Hepatocyte (in vitro differentiated cells): ENCODE results near the gene FUT1. TPM values are rescaled to one million over a fixed set of nuclear protein-coding genes. Genes with fewer than 3 reads are reported as not detected.

Experiments
- DNase-seq: peaks from one replicate; pipeline ENCODE4 v3.0.0-alpha.2; 2016; ENCODE audit warnings: low spot score
- H2AFZ ChIP-seq: fragments of 200-600 bp; sonication (generic); 2 replicates; pipeline ENCODE4 v1.6.0; 2016; ENCODE audit warnings: antibody characterized with exemption, mild to moderate bottlenecking
- H3K27ac ChIP-seq: fragments of 200-600 bp; sonication (generic); 2 replicates; pipeline ENCODE4 v1.5.1; 2016; ENCODE audit warnings: mild to moderate bottlenecking
- H3K27me3 ChIP-seq: fragments of 200-600 bp; sonication (generic); 2 replicates; pipeline ENCODE4 v1.6.1; 2016
- H3K36me3 ChIP-seq: fragments of 200-600 bp; sonication (generic); replicated peaks from 2 replicates; pipeline ENCODE4 v1.5.1; 2016; ENCODE audit warnings: low read depth; ENCODE audit not compliant: insufficient read depth
- H3K4me1 ChIP-seq: fragments of 200-600 bp; sonication (generic); 2 replicates; pipeline ENCODE4 v1.5.1; 2016; ENCODE audit warnings: mild to moderate bottlenecking, moderate library complexity; ENCODE audit not compliant: insufficient read depth
- H3K4me2 ChIP-seq: fragments of 200-600 bp; sonication (generic); 2 replicates; pipeline ENCODE4 v1.6.0; 2016
- H3K4me3 ChIP-seq: fragments of 200-600 bp; sonication (generic); 2 replicates; pipeline ENCODE4 v1.5.1; 2016; ENCODE audit warnings: mild to moderate bottlenecking
- H3K79me2 ChIP-seq: fragments of 200-600 bp; sonication (generic); 2 replicates; pipeline ENCODE4 v1.6.0; 2017; ENCODE audit warnings: mild to moderate bottlenecking
- H3K9me2 ChIP-seq: fragments of 200-600 bp; sonication (generic); replicated peaks from 2 replicates; pipeline ENCODE4 v1.6.0; 2017; ENCODE audit warnings: mild to moderate bottlenecking; ENCODE audit not compliant: insufficient read depth
- H3K9me3 ChIP-seq: fragments of 200-600 bp; sonication (generic); 2 replicates; pipeline ENCODE4 v1.5.1; 2016; ENCODE audit warnings: low read depth, mild to moderate bottlenecking
- H4K20me1 ChIP-seq: fragments of 200-600 bp; sonication (generic); 2 replicates; pipeline ENCODE4 v1.6.0; 2016; ENCODE audit warnings: mild to moderate bottlenecking; ENCODE audit not compliant: insufficient read depth, poor library complexity, severe bottlenecking
- EZH2 ChIP-seq: fragments of 200-600 bp; sonication (generic); IDR thresholded peaks from 2 replicates; pipeline ENCODE4 v1.6.1; 2016; ENCODE audit warnings: antibody characterized with exemption, mild to moderate bottlenecking, borderline replicate concordance
- EZH2phosphoT487 ChIP-seq: fragments of 200-600 bp; sonication (generic); IDR thresholded peaks from one replicate; pipeline ENCODE4 v1.6.1; 2018; ENCODE audit warnings: antibody characterized with exemption, mild to moderate bottlenecking, low read depth, moderate library complexity; ENCODE audit not compliant: unreplicated experiment, severe bottlenecking
- WGBS: methylation state at CpG from one replicate; pipeline ENCODE4 v1.1.6; 2016; ENCODE audit warnings: low lambda C conversion rate; ENCODE audit errors: missing lambda C conversion rate; 5-methylcytosine and 5-hydroxymethylcytosine counted together
- polyA plus RNA-seq: library from polyadenylated mRNA; unstranded; fragments of >200 nt; fragmentation: Nextera tagmentation; extraction: Ambion mirVana; gene quantifications from 2 replicates; pipeline ENCODE4 v1.2.1, GENCODE V29; 2016
- total RNA-seq: library from RNA; depleted of rRNA; stranded (reverse); fragments of >200 nt; gene quantifications from 2 replicates; pipeline ENCODE4 v1.2.3, GENCODE V29; 2014
- TF ChIP-seq, protein P1 (sequence below): fragments of 200-600 bp; sonication (generic); IDR thresholded peaks from 2 replicates; pipeline ENCODE4 v1.5.1; 2016; ENCODE audit warnings: antibody characterized with exemption, mild to moderate bottlenecking; ENCODE audit not compliant: poor library complexity

Gene FUT1
- total and polyA plus RNA-seq, 2 experiments from 2014 or later = 2.4 to 4.3 TPM

DNA sequence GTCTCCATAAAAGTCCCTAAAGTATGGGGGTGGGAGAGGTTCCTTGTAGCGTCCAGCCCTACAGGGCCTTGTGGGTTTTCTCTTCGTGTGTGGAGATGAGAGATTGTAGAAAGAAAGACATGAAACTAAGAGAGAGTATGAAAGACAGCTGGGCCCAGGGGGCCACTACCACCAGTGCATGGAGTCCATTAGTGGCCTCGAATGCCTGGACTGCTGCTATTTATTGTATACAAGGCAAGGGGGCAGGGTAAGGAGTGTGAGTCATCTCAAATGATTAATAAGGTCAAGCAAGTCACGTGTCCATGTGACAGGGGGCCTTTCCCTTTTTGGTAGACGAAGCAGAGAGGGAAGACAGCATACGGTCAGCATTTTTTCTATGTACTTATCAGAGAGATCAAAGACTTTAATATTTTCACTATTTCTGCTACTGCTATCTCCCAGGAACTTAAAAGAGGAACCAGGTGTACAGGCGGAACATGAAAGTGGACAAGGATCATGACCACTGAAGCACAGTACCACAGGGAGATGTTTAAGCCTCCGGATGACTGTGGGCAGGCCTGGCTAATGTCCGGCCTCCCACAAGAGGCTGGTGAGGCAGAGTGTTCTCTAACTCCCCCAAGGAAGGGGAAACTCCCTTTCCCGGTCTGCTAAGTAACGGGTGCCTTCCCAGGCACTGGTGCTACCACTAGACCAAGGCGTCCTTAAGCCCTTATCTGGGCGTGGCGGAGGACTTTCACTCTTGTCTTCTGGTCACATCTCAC is 28.4 kb upstream of the FUT1 start:
- H3K79me2 ChIP-seq = no peaks in the 10 kb centered on the region
- no peaks in the 10 kb centered on the region for H4K20me1 ChIP-seq
- no peak for TF ChIP-seq EZH2
- TF ChIP-seq, protein P1, sequence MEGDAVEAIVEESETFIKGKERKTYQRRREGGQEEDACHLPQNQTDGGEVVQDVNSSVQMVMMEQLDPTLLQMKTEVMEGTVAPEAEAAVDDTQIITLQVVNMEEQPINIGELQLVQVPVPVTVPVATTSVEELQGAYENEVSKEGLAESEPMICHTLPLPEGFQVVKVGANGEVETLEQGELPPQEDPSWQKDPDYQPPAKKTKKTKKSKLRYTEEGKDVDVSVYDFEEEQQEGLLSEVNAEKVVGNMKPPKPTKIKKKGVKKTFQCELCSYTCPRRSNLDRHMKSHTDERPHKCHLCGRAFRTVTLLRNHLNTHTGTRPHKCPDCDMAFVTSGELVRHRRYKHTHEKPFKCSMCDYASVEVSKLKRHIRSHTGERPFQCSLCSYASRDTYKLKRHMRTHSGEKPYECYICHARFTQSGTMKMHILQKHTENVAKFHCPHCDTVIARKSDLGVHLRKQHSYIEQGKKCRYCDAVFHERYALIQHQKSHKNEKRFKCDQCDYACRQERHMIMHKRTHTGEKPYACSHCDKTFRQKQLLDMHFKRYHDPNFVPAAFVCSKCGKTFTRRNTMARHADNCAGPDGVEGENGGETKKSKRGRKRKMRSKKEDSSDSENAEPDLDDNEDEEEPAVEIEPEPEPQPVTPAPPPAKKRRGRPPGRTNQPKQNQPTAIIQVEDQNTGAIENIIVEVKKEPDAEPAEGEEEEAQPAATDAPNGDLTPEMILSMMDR = no peak
- TF ChIP-seq EZH2phosphoT487 = no peak
- peak; percentile 60 for DNase-seq
- no peaks in the 10 kb centered on the region for H3K9me2 ChIP-seq
- H3K27me3 ChIP-seq = no peaks in the 10 kb centered on the region
- H2AFZ ChIP-seq = no peak overlapping the region
- no peaks in the 10 kb centered on the region for H3K9me3 ChIP-seq
- H3K36me3 ChIP-seq = no peaks in the 10 kb centered on the region
- H3K4me1 ChIP-seq = peaks cover 8% of the 10 kb centered on the region
- H3K27ac ChIP-seq = peak overlapping the region; percentile 55
- 53% methylated on average over 14 of the region's 14 CpGs for WGBS
- no peak overlapping the region for H3K4me3 ChIP-seq
- no peak overlapping the region for H3K4me2 ChIP-seq

DNA sequence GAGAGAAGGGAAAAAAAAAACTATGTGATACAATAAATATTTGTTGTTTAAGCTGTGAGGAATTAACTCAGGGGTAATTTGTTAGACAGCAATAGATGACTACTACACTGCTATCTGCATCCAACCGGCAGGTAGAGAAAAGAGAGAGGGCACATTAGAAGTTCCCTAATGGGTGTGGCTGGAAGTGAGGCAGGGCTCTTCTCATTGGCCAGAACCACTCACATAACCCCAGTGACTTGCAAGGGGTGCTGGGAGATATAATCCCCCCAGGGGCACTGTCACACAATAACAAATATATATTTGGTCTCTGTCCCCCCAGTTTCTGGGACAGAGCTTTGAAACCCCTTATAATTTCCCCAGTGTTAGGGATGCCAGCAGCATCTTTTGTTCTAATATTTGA is 27.2 kb upstream of the FUT1 start:
- H3K4me3 ChIP-seq = no peak overlapping the region
- H4K20me1 ChIP-seq = no peaks in the 10 kb centered on the region
- DNase-seq = no peak
- H3K79me2 ChIP-seq = no peaks in the 10 kb centered on the region
- no peaks in the 10 kb centered on the region for H3K27me3 ChIP-seq
- no peak overlapping the region for H3K4me2 ChIP-seq
- WGBS = 75% methylated on average over 1 of the region's 1 CpG
- H3K9me2 ChIP-seq = no peaks in the 10 kb centered on the region
- no peak overlapping the region for H2AFZ ChIP-seq
- no peak overlapping the region for H3K27ac ChIP-seq
- no peaks in the 10 kb centered on the region for H3K36me3 ChIP-seq
- TF ChIP-seq, protein P1 = no peak
- TF ChIP-seq EZH2 (no peak), EZH2phosphoT487 (no peak)
- no peaks in the 10 kb centered on the region for H3K9me3 ChIP-seq
- peaks cover 8% of the 10 kb centered on the region for H3K4me1 ChIP-seq

DNA sequence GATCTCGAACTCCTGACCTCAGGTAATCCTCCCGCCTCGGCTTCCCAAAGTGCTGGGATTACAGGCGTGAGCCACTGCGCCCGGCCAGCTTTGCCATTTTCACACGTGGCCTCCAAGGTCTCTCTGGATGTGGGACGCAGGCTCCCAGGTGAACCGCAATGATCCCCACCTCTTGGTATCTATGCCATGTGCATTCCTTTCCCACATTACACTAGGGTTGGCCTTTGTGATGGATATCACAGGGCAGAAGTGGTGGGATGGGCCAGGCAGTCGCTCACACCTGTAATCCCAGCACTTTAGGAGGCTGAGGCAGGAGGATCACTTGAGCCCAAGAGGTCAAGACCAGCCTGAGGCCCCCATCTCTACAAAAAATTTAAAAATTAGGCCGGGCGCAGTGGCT is 25.3 kb upstream of the FUT1 start:
- TF ChIP-seq, protein P1 = no peak
- TF ChIP-seq EZH2phosphoT487 (no peak), EZH2 (no peak)
- 93% methylated on average over 12 of the region's 12 CpGs for WGBS
- no peaks in the 10 kb centered on the region for H3K27me3 ChIP-seq
- H3K4me2 ChIP-seq = no peak overlapping the region
- H3K27ac ChIP-seq = no peak overlapping the region
- no peaks in the 10 kb centered on the region for H3K36me3 ChIP-seq
- peaks cover 8% of the 10 kb centered on the region for H3K4me1 ChIP-seq
- no peak overlapping the region for H2AFZ ChIP-seq
- H3K79me2 ChIP-seq = no peaks in the 10 kb centered on the region
- DNase-seq = no peak
- H3K9me2 ChIP-seq = no peaks in the 10 kb centered on the region
- H3K9me3 ChIP-seq = no peaks in the 10 kb centered on the region
- H4K20me1 ChIP-seq = no peaks in the 10 kb centered on the region
- H3K4me3 ChIP-seq = no peak overlapping the region
